Activated effector memory CD4-positive, alpha-beta T cell treated with anti-CD3 and anti-CD28 coated beads, Interleukin-2, amount 50 U/mL, for 16 hours (primary cell): Measurements from ENCODE around the gene CELF2.

ENCODE experiments used
- DNase-seq: peaks from one replicate; pipeline ENCODE4 v3.0.0-alpha.2; 2020

CELF2 gene

DNA sequence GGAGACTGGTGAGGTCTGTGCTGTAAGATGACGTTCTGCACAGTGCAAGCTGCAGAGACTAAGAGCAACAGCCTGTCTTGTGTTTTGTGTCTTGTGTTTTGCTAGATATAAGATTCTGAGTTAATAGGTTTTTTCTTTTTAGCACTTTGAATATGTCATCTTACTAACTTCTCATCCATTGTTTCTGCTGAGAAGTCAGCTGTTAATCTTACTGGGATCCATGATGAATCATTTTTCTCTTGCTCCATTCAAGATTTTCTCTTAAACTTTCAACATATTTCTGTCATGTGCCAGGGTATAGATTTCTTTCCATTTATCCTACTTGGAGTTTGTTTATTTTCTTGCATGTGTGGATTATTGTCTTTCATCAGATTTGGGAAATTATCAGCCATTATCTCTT lies 290.3 kb downstream of the CELF2 start:
- no peak for DNase-seq

DNA sequence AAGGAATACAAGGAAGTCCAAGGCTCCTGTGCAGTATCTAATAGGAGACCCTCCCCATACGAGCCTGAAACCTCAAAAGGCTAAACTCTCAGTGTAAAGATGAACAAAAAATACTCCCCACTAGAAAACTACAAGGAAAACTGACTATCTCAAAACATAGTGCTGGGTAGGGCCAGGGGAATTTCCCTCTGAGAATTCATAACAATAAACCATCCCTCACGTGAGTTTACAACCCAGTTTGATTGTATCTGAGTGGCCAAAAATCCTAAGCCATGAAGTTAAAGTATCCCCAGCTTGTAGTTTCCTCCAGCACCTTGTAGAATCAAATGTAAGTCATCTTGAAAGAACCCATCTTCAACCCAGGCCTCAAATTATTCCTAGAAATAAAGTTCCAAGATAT lies 293.4 kb downstream of the CELF2 start:
- DNase-seq: no peak

DNA sequence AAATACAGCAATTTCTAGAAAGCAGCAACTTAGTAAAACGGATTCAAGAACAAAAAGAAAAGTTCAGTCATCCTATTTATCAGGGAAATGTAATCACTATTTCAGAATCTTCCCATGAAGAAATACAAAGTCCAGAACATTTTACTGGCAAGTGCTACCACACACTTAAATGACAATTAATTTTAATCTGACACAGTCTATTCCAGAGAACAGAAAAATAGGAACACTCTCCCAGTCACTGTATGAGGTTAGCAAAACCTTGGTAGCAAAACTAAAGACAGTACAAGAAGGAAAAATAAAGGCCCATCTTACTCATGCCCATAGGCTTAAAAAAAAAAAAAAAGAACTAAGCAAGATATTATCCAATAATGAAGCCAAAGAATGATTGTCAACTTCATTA lies 295.8 kb downstream of the CELF2 start:
- no peak for DNase-seq

DNA sequence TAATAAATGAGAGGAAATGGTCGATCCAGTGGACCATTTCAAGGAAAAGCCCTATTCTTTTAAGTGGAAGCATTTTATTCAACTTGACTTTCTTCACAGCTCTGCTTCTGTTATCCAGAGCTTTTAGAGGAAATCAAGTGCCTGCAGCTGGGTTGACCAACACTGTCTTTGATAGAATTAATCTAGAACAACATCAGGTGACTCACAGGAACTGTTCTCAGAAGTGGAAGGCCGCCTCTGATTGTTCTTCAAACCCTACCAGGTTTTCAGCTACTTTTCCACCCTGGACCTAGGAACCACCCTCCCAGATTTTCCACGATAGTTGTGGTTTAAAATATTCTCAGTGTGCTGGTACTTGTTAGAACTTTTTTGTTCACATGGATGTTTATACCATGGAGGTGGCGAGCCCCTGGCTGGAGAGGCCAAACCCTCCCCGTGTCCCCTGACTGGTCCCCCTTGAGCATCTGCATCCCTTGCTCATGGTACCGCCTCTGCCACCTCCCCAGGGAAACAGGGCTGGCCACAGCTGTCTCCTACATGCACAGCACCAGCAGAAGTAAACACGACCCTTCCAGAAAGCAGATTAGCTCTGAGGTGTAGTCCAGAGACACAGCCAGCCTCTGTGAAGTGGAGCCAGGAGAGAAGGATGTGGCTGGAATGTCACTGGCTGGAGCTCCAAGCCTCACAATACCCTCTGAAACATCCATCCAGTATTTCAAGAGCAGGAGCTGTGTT lies 300.4 kb downstream of the CELF2 start:
- no peak for DNase-seq

DNA sequence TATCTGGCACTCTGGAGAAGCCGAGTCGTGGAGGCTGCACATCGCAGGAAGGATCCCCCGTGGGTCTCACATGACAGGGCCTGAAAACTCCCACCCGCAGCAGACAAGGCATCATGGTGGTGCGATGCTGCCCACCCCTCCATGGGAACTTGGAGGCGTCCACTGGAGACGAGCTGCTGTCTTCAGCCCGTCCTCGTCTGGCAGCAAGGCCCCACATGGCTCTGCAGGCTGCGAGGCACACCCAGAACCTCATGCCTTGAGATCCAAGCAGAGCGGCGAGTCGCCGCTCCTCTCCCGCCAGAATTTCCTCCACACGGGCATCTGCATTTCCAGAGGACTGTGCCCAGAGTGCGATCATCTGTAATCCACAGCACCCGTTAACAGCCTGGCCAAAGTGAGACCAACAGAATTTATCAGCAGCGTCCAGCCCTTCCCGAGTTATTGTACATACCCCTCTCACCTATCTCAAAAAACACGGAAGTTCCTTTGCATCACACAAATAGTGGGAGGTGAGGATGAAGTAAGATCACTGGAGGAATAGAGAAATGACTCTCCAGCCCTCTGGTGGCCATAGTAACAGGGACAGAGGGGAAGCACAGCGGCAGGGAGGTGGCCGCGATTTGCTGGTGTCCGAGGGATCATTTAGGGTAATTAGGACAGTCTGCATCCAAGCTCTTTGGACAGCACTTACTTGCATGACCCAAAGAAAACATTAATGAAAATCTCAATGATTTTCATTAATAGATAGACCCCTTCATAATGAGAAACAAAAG lies 301.3 kb downstream of the CELF2 start:
- no peak for DNase-seq

DNA sequence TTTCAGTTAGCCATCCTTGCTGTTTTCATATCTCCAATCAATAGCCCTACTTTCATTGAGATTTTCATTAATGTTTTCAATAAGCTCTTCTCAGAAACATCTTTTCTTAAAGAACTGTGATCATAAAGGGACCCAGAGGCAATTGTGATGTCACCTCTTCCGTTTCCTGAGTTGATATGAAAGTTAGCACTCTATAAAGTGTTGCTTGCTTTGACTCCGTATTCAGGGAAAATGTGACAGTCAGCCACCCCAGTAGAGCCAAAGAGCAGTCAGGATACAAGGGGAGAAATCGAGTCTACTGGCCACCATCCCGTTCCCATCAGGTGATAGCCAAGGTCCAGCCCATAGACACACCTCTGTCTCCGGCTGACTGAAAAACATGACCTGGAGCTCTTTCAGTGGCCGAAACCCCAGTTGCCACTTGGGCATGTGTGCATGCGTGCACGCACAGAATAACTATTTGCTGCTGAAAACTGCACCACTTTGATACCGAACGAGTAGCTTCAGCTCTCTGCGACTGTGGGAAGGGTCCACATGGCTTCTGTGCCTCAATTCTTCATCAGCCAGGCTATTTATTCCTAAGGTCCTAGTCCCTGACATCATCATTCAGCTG lies 302.4 kb downstream of the CELF2 start:
- DNase-seq: no peak

DNA sequence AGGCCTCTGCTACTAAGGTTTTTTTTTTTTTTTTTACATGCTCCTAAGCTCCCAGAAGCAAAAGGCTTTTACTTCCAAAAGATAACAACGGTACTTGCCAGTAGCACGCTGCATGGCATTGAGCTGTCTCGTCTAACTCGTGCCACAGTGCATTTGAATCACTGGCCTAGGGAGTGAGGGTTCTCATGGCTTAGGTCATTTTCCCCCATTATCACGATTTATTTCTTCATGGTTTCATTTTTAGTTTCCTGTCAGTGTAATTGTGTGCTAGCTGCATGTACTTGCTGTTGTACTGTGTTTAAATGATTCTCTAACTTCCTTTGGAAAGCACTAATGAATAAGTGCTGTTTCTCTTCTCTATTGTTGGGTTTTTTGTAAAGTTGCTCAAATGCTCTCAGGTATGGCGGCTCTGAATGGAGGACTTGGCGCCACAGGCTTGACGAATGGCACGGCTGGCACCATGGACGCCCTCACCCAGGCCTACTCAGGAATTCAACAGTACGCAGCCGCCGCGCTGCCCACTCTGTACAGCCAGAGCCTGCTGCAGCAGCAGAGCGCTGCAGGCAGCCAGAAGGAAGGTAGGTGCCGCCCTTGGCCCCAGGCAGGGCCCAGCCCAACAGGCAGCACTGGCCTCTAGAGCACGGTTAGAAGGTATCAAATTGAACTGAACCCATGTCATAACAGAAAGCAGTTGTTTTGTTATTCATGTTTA lies 303.3 kb downstream of the CELF2 start:
- DNase-seq: no peak

DNA sequence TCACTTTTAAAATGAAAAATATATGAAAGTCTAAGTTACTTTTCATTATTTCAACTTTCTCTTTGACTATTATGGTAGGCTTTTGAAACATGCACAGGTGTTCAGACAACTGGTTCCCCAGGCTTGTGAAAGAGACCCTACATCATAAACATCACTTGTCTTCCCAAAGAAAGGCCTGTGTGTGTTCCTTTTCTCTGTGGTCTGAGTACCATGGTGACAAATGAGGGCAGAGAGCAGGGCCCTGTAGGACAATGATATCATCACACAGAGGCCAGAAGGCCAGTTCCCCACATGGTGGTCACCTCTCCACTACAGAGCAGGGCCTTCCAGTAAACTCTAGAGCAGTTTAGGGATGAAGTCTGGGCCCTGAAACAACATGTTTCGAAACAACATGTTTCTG lies 305.0 kb downstream of the CELF2 start:
- no peak for DNase-seq

DNA sequence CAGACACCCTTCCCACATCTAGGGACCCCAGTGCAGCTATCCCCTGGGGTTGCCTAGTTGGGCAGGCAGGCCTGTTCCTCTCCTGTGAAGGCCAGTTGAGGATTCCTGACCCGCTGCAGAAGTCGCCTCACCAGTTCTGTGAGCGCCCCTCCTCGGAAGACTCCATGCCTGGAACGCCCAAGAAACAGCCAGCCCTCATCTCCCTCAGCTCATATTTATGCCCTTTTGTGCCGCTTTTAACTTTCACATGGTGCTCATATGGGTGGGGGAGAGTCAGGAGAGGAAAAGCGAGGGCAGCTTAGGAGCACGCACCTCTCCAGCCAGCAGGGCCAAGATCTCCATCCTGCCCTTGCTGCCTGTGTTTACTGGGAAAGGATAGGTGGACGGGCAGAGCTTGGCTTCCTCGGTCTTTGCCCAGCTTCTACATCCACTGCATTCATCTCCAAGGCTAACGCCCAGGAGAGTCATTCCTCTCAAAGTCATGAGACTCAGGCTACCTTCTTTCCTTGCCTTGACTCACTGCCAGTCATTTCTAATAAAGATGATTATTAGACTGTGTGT lies 307.2 kb downstream of the CELF2 start:
- no peak for DNase-seq

DNA sequence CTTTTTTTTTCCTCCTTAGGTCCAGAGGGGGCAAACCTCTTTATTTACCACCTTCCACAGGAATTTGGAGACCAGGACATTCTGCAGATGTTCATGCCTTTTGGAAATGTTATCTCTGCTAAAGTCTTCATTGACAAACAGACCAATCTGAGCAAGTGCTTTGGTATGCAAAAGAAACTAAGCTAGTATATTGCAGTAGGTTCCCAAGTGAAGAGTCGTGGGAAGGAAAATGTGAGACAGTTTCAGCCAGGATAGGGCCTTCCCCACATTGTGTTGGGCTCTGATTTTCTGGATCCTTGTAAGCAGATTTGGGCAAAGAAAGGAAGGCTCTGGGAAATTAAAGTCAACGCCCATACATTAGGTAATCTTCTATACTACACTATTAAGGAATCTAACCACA lies 308.1 kb downstream of the CELF2 start:
- no peak for DNase-seq

DNA sequence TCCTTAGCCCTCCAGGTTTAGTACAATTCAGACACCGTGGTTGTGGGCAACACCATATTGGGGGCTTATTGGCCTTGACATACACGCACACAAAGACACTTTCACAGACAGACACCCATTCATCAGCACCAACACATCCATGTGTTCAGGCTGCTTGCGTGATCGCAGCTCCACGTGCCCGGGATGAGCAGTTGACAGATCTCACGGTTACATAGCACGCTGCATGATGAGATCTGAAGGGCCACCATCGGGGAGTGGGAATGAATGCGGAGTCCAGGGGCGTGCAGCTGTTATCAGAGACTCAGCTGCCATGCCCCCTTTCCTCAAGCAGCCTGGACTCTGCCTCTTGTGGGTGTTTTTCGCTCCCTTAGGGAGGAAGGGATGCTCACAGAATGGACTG lies 308.6 kb downstream of the CELF2 start:
- no peak for DNase-seq

DNA sequence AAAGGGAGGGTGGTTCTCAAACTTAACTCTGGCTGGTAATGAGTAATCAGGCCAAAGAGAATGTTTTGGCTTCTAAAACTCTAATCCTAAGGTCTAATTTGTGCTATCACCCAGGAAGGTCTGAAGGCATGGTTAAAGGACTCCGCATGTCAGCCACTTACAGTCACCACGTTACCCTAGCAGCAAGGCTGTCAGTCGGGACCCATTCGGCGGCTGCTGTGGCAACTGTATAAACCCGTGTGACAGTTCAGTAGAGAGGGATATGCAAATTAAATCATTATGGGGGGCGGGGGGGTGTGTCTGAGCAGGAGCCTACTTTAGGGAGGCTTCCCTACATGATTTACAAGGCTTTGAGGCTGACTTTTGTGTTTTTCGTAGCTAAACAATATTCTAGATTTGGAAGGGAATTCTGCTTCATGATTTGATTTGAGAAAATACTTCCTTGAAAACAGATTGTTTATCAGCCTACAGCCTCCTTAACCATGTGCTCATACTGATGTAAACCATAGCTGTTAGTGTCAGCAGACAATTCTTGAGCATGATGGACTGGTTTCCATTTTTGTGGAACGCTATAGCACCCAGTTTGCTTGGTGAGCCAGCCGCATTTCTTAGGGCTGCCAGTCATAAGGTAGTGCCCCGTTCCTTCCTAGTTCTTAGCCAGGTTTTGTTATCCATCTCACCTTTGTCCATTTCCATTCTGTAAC lies 309.4 kb downstream of the CELF2 start:
- DNase-seq: no peak

DNA sequence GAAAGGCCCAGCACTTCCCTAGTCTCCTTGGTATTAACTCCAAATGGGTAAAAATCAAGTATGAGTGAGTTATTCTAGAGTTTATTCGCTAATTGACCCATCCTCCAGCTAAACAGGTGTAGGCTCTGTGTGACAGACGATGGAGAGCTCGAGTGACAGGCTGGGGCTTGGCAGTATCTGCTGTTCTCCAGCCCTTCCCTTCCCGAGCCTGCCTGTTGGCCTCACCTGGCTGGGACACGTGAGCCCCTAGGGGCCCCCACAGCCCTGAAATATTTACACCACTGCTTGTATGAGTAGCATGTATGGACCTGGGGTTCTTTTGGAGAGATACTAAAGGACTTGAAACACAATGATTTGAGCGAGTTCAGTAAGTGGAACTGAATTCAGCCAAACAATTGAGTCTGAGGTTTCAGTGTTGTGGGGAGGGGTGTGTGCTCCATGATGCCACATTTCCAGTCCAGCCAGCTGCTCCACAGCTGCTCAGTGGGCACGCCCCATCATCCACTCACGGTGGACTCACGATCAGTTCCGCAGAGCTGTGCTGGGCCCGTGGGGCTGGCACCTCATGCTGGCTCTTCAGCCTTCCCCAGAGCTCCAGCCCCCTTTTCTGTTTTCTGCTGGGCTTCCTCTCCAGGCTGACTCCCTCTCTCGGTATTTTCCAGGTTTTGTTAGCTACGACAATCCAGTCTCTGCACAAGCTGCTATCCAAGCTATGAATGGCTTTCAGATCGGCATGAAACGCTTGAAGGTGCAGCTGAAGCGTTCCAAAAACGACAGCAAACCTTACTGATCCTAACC lies 310.8 kb downstream of the CELF2 start:
- no peak for DNase-seq

DNA sequence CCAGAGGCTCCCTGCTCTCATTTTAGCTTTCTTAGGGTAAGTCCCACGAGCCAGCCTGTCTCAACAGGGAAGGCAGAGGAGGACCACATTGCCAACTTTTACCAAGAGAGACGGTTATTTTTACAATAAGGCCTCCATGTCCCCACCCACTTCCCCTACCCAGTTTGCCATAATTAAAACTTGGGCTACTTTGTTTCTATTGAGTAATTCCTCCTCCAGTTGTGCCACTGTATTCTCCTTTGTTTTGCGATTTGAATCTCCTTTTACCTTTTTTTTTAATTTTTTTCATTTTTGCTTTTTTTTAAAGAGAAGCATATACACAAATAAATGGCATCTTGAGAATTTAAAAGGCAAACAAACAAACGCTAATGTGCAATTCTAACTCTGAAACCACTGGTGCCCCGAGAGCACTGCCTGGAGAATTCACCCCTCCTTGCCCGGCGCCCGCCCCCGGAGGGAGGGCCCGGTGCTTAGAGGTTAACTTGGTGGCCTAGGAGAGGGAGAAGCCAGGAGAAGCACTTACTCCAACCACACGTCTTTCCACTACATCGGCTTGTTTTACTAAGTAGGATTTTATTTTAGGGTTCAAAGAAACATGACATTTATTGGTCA lies 311.5 kb downstream of the CELF2 start:
- DNase-seq: no peak

DNA sequence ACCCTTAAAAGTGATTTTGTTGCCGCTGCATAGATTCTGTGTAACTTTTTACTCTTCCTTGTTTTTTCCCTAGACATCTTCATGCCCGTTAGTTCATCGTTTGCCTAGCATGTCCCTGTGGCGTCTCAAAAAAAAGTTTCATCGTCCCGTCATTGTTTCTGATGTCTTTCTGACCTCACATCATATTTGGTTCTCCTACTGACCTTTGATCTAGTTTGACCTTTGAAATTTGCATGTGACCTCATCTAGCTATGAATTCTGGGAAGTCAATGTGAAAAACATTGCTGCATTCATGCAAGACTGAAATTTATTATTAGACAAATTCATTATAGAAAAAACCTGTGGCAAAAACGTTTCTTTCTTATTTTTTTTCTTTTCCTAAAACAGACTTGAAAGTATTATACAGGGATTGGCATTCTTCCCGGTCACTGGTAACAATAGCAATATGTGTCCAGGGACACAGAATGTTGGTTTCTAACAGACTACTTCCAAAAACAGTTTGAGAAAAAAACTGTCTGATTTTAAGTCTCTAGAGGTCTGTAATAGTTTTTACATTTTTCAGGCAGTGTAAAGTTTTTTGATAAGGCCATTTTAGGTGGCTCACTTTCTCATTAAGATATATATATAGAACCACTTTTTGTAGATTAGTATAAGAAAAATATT lies 312.8 kb downstream of the CELF2 start:
- no peak for DNase-seq

DNA sequence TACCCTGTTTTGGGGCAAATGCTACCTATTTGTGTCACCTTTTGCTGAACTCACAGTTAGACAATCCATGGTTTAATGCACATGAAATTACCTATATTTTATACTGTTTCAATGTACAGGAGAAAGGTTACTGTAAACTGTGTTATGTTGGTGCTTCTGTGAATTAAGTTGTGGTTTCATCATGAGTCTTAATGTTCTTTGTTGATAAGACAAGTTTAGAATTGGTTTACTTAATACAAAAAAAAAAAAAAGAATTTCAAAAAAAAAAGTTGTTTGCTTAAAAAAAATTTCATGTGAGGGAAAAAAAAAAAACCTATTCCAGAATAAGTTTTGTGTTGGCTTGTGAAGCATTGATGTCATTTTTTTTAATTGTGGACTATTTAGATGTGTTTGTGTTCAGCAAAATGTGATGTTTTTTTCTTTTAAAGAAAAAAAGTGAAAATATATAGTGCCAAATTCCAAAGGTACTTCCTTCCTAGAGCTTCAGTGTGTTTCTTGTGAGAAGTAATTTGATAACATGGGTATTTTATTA lies 313.4 kb downstream of the CELF2 start:
- DNase-seq: no peak

DNA sequence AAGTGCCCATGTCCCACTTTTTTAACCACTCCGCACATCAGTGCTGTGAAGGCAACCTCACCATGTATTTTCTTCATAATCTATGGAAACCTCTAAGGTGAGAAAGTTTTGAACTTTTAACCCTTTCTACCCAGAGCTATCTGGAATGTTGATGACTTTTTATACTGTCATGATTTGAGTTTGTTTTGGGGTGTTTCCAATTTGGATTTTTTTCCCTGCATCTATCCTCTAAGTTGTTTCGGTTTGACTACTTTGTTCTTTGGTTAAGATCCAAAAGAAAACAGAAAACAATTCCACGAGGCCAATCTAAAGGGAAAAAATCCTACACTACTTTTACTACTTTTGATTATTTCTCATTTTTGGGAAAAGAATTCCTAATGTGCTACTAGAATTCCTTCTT lies 314.1 kb downstream of the CELF2 start:
- DNase-seq: no peak

DNA sequence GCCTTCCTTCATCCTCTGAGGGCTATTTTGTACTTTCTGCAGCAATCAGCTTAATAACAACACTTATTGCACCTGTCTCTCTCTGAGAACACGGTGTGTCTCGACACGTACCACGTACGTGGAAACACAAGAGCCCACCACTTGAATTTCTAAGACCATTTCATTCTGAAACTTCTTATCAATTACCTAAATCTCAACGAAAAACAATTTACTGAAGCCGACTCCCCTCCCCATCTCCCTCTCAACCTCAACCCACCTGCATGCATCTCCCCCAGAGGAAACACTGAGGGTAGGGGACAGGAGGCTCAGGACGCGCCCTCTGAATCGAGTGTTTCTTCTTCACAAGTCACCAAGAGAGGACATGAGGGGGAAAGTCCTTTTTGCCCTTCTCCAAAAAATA lies 315.2 kb downstream of the CELF2 start:
- no peak for DNase-seq

DNA sequence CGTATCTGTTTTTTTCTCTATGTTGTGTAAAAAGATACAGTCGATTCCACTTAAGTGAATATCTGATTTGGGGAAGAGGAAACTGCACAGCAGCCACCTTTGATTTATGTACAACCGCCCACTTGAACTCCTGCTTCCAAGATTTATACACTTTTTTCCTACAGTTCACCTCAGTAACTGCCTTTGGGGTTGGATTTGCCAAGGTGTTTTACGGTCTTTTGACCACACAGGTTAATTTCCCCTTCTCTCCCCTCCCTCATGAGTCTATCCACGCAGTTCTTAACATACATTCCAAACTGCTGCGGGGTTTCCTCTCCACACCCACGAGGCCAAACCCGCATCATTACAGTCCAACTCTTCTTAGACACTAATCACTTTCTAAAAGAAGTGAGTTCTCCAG lies 316.8 kb downstream of the CELF2 start:
- DNase-seq: no peak

DNA sequence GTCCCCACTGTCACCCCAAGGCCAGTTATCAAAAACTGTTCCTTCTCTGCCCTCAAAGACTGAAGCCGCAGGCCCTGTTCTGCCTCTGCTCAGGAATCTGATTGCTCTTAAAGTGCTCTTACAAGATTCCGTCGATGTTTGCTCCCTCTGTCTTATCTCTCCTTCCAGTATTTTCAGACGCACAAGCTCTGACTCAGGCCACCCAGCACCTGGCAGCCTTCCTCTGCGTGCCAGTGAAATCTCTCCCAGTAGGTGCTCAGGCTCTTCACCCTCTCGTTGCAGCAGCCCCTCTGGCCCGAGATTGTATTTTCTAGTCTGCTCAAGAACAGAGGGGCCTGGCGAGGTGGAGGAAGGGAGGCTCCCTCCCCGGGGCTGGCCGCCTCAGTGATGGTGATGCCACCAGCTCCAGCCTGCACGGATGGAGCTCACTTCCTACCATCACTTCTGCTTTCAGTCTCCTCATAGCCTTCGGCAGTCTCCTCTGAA lies 317.5 kb downstream of the CELF2 start:
- no peak for DNase-seq
